ENCODE data around the gene TTC21A.

DNA sequence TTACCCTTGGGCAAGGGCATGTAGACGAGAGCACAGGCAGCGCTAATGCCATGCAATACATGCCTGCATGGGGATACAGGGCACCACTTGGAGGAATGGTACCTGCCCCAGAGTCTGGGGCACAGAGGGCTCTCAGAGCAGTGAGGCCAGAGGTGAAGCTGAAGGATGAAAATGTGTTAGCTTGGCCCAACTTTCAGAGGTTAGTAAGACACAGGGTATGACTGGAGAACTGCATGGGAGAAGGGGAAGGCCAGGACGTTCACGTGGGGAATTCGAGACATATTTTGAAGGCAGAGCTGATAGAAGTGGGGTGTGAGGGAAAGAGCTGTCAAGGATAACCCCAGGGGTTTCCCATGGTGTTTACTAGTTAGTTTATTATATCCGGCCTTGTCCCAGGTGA is 26.3 kb downstream of the TTC21A start:
- TF ChIP-seq, protein P1, sequence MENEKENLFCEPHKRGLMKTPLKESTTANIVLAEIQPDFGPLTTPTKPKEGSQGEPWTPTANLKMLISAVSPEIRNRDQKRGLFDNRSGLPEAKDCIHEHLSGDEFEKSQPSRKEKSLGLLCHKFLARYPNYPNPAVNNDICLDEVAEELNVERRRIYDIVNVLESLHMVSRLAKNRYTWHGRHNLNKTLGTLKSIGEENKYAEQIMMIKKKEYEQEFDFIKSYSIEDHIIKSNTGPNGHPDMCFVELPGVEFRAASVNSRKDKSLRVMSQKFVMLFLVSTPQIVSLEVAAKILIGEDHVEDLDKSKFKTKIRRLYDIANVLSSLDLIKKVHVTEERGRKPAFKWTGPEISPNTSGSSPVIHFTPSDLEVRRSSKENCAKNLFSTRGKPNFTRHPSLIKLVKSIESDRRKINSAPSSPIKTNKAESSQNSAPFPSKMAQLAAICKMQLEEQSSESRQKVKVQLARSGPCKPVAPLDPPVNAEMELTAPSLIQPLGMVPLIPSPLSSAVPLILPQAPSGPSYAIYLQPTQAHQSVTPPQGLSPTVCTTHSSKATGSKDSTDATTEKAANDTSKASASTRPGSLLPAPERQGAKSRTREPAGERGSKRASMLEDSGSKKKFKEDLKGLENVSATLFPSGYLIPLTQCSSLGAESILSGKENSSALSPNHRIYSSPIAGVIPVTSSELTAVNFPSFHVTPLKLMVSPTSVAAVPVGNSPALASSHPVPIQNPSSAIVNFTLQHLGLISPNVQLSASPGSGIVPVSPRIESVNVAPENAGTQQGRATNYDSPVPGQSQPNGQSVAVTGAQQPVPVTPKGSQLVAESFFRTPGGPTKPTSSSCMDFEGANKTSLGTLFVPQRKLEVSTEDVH (IDR thresholded peaks at IDR 0.05; ENCODE audit: low read depth, partially characterized antibody), result no peak
- no peak for TF ChIP-seq RAD51 (IDR thresholded peaks at IDR 0.05)
- TF ChIP-seq, protein P2, sequence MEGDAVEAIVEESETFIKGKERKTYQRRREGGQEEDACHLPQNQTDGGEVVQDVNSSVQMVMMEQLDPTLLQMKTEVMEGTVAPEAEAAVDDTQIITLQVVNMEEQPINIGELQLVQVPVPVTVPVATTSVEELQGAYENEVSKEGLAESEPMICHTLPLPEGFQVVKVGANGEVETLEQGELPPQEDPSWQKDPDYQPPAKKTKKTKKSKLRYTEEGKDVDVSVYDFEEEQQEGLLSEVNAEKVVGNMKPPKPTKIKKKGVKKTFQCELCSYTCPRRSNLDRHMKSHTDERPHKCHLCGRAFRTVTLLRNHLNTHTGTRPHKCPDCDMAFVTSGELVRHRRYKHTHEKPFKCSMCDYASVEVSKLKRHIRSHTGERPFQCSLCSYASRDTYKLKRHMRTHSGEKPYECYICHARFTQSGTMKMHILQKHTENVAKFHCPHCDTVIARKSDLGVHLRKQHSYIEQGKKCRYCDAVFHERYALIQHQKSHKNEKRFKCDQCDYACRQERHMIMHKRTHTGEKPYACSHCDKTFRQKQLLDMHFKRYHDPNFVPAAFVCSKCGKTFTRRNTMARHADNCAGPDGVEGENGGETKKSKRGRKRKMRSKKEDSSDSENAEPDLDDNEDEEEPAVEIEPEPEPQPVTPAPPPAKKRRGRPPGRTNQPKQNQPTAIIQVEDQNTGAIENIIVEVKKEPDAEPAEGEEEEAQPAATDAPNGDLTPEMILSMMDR (IDR thresholded peaks at IDR 0.05 in 2 of 3, conservative IDR thresholded peaks at IDR 0.05 in 1 of 3; ENCODE audit: control insufficient read depth in 2 of 3, extremely low read depth in 1 of 3, insufficient read depth in 1 of 3, low read depth in 3 of 3, low read length in 3 of 3), result no peak
